GM18951 (cell line): Measurements from ENCODE around the gene MSRB2.

Source experiments
- POLR2A ChIP-seq: IDR thresholded peaks from 4 replicates; pipeline ENCODE4 v1.6.1; 2011; ENCODE audit warnings: mild to moderate bottlenecking; ENCODE audit not compliant: insufficient read length, insufficient read depth; ENCODE audit errors: extremely low read depth
- in situ Hi-C: fragments of 300-500 bp; cut with MboI; formaldehyde crosslinking; loops from one replicate; pipeline ENCODE4 v1.12.0; 2022; ENCODE audit warnings: low sequenced_read_pairs, mixed read lengths, inconsistent platforms; ENCODE audit not compliant: unreplicated experiment

Gene MSRB2

GRCh38 chr10:23150610-23151009 is 55.2 kb downstream of the MSRB2 start:
- in situ Hi-C loops: loop anchor here (25.0 kb wide), 2 partner anchors 137 to 387 kb away; no protein-coding TSS in a partner anchor
- no peak for TF ChIP-seq POLR2A

DNA sequence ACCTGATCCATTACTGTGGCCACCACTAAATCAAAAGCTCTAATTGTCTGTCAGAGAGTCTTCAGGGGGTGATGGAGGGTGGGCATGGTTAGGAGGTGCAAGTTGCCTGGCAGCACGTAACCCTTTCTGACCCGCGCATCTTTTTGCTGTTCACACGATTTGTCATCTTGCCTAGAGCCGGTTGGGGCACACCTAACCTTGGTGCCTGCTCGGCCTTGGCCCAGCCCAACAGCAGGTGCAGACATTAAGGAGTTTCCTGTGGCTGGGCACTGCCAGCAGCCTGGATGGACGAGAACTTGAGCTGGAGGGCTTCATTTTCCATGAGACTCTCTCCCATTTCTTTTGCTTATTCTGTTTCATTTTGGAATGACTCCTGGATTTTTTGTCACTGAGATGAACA is 55.7 kb downstream of the MSRB2 start:
- TF ChIP-seq POLR2A: no peak
- in situ Hi-C loops: loop anchor here (25.0 kb wide), 2 partner anchors 136 to 386 kb away; no protein-coding TSS in a partner anchor

- in situ Hi-C loops: loop anchor here (25.0 kb wide), 2 partner anchors 132 to 382 kb away; no protein-coding TSS in a partner anchor
- TF ChIP-seq POLR2A: no peak
Observed at GRCh38 chr10:23155169-23155568, 59.8 kb downstream of the MSRB2 start.

GRCh38 chr10:23156447-23157150 is 61.2 kb downstream of the MSRB2 start:
- in situ Hi-C loops: loop anchor here (25.0 kb wide), 2 partner anchors 131 to 381 kb away; no protein-coding TSS in a partner anchor
- TF ChIP-seq POLR2A: no peak

DNA sequence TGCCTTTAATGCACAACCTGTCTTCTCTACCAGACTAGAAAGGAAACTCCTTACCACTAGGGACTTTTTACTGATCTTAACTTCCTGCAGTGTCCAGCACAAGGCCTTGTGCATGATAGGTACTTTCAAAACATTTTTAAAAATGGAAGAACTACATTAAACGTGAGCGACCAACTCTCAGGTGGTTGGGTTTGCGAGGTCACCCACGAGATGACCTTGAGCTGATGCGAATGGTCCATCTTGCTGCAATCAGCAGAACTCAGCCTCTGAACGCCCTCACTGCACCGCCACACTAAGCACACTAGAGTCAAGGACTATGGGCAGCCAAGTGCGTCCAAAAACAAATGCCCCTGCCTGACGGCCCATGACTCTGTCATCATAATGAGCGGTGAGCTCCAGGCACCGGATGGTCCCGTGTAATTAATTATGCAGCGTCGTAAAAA is 61.9 kb downstream of the MSRB2 start:
- no peak for TF ChIP-seq POLR2A
- in situ Hi-C loops: loop anchor here (25.0 kb wide), 2 partner anchors 130 to 380 kb away; no protein-coding TSS in a partner anchor

DNA sequence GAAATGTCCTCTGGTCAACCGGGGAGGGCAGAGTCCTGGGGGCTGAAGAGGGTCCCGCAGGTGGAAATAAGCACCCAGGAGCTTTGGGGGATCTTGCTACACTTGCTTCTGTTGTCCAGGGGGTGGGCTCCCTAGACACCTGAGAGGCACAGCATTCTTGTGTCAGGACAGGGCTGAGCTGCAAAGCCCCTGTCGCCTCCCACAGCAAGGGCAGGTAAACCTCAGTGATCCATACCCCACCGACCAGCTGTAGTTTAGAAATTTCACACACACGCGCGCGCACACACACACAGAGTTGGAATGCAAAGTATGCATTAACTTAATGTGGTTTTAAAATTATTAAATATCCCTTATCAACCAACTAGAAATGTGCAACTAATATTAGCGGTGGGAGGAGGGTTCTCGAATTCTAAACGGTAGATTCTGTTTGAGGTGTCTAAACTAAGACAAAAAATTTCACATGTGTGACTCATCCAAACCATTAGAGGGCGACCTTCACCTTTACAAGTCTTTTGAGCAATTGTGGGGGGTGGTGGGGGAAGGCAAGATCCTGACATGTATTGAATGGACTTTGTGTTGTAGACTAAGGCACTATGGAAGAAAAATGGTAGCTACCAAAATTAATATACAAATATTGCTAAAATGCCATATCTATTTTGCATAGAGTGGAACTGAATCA is 62.5 kb downstream of the MSRB2 start:
- in situ Hi-C loops: loop anchor here (25.0 kb wide), 2 partner anchors 129 to 379 kb away; no protein-coding TSS in a partner anchor
- no peak for TF ChIP-seq POLR2A

GRCh38 chr10:23158370-23158769 is 63.0 kb downstream of the MSRB2 start:
- TF ChIP-seq POLR2A: no peak
- in situ Hi-C loops: loop anchor here (25.0 kb wide), 2 partner anchors 129 to 379 kb away; no protein-coding TSS in a partner anchor

GRCh38 chr10:23171232-23171876 is 76.0 kb downstream of the MSRB2 start:
- in situ Hi-C loops: loop anchor here (25.0 kb wide), 2 partner anchors 116 to 366 kb away; no protein-coding TSS in a partner anchor
- TF ChIP-seq POLR2A: no peak
